Hematopoietic multipotent progenitor cell treated with erythropoietin and hydrocortisone succinate and interleukin-3 and kit ligand, for 8 days (in vitro differentiated cells): ENCODE data around the gene CIBAR2.
"Not testable (repeated sequence)": the region's sequence is repeated elsewhere in the genome, so short reads cannot be mapped to it uniquely, and the experiment has no call there.

Source experiments
- DNase-seq: peaks from one replicate; pipeline ENCODE4 v3.0.0-alpha.2; 2015

Gene CIBAR2

GRCh38 chr16:85127379-85127723, 15.1 kb upstream of the CIBAR2 start:
- DNase-seq: no peak

- DNase-seq: no peak
Measured at GRCh38 chr16:85126705-85127378, 14.6 kb upstream of the CIBAR2 start.

- DNase-seq: no peak
Measured at GRCh38 chr16:85126394-85126704, 14.1 kb upstream of the CIBAR2 start.

- no peak for DNase-seq
Measured at GRCh38 chr16:85125570-85126393, 13.5 kb upstream of the CIBAR2 start.

GRCh38 chr16:85124636-85125346, 12.5 kb upstream of the CIBAR2 start:
- no peak for DNase-seq

- DNase-seq: no peak
Measured at GRCh38 chr16:85123891-85124635, 11.8 kb upstream of the CIBAR2 start.

- not testable (repeated sequence) for DNase-seq
Measured at GRCh38 chr16:85123441-85123840, 11.2 kb upstream of the CIBAR2 start.

GRCh38 chr16:85120006-85120340, 7.7 kb upstream of the CIBAR2 start:
- DNase-seq: no peak

- no peak for DNase-seq
Measured at GRCh38 chr16:85117418-85117817, 5.1 kb upstream of the CIBAR2 start.

GRCh38 chr16:85114909-85115567, 2.8 kb upstream of the CIBAR2 start:
- DNase-seq: peak; percentile 72

- no peak for DNase-seq
Measured at GRCh38 chr16:85113913-85114312, 1.6 kb upstream of the CIBAR2 start.

GRCh38 chr16:85113168-85113733, 979 bp upstream of the CIBAR2 start:
- DNase-seq: no peak

GRCh38 chr16:85111184-85111583, 1.1 kb downstream of the CIBAR2 start:
- no peak for DNase-seq

- DNase-seq: no peak
Measured at GRCh38 chr16:85110105-85110504, 2.2 kb downstream of the CIBAR2 start.

GRCh38 chr16:85107532-85107931, 4.7 kb downstream of the CIBAR2 start:
- no peak for DNase-seq

GRCh38 chr16:85107083-85107482, 5.2 kb downstream of the CIBAR2 start:
- no peak for DNase-seq

- DNase-seq: no peak
Measured at GRCh38 chr16:85105475-85105874, 6.8 kb downstream of the CIBAR2 start.

GRCh38 chr16:85104821-85105391, 7.4 kb downstream of the CIBAR2 start:
- no peak for DNase-seq

- no peak for DNase-seq
Measured at GRCh38 chr16:85104147-85104546, 8.1 kb downstream of the CIBAR2 start.

- no peak for DNase-seq
Measured at GRCh38 chr16:85103114-85104079, 8.9 kb downstream of the CIBAR2 start.
